NCI-H460 (cell line): Measurements from ENCODE around the gene ASCC1. TPM values are rescaled to one million over a fixed set of nuclear protein-coding genes. Genes with fewer than 3 reads are reported as not detected.

Source experiments
- DNase-seq: peaks from one replicate; pipeline ENCODE4 v3.0.0-alpha.2; 2016; ENCODE audit warnings: low read depth; ENCODE audit errors: extremely low read depth
- total RNA-seq: library from RNA; depleted of rRNA; stranded (reverse); fragments of >200 nt; shearing (Covaris generic); gene quantifications from 2 replicates; pipeline ENCODE4 v1.2.3, GENCODE V29; 2014

ASCC1 gene
- total RNA-seq, 1 experiment from 2014 or later = 59.7 TPM

DNA sequence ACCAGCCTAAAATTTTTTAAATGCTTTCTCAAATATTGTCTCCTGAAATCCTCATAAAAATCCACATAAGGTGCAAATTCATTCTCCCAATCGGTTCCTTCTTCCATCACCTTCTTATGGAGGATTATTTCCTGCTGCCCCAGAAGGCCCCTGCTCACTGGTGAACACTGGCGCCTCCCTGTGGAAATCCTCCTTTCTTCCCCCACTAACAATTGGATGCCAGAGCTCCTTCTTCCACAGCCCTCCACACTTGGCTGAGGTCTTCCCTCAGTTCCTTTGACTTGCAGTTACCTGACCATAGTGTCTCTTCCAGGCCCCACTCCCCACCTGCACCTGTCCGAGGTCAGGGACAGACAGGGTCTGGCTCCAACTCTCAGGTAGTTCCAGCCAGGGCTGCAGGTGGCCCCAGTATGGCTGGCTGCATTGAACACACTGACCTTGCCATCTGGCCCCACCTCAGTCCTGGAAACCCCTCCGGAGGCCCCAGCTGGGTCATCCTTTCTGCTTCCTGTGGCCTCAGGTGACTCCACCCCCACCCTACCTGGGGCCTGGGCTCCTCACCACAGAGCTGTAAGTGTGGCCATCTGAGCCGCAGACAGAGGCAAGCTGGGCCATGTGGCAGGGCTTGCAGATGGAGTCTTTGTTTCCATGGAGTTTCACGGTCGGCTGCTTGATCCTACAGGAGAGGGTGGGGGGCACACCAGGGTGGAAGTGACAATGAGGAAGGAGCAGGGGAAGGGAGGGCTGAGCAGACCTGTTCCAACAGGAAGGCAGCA, 146.1 kb downstream of the ASCC1 start:
- DNase-seq = no peak

DNA sequence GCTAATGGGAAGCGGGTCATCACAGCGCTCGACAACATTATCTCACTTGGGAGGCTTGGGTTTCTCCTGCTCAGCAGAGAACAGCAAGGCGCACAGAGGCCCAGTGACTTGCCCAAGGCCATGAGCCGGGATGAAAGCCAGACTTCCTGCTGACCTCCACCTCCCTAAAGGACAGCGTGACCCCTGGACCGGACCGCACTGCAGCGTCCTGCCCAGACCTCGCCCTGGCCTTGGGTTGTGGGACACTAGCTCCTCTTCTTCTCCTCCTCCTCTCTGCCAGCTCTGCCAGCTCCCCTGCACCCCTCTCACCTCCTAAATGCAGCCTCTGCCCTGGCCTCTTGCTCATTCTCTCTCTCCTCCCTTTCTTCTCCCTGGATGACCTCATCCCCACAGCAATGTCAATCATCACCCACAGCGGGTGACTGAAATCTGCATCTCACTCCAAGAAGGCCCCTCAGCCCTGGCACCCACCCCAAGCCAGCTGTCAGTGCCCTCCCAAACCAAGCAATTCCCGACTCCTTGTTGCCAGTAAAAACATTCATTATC, 147.1 kb downstream of the ASCC1 start:
- no peak for DNase-seq

DNA sequence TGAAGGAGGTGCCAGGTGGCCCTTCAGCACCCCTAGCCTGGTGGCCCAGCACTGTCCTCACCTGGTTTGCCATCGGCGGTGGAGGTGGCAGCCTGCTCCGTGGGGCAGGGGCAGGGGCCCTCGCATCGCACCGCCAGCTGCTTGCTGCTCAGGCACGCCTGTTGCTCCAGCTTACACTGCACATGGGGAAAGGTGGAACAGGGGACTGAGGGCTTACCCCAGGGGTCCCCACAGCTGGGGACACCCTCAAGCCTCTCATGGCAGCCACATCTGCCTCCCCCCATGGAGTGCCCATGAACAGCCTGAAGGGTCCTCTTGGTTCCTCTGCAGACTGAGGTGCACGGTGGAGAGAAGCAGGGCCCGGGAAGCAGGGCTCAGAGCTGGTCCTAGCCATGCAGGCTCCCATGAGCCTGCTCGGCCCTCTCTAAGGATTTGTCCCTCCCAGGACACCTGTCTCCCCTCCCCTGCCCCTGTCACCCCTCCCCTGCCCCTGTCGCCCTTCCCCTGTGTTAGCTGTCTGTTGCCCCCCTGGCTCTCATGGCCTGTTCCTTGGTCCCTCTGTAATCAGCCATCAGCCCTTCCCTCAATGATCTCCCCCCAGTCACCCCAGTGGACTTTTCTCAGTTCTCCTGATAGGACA, 147.8 kb downstream of the ASCC1 start:
- DNase-seq = no peak

DNA sequence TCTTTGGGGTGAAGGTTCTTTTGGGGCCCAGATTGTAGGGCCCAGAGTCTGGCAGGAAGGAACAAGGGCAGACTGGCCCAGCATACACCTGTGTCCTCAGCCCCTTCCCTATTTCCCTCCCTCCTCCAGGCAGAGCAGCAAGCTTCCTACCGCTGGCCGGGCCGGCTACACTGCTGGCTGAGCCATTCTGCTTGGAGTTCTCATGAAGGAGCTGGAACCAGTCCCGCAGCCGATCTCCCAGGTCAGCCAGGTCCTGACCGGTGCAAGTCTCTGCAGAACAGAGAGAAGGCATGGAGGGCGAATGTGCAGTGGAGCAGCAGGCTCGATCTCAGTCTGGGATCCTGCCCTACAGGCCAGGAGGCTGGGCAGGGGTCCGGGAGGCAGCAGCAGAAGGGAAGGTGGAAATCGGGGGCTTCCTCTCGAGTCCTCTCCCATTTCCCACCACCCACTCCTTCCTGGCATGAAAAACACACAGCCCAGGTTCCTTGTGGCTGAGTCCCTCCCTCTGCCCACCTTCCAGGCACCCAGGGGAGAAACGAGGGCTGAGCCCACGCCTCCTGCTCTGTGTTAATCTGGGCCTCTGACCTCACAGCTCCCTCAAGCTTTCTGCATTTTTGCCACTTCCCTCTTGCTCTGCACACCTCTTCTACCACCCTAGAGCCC, 148.5 kb downstream of the ASCC1 start:
- no peak for DNase-seq

DNA sequence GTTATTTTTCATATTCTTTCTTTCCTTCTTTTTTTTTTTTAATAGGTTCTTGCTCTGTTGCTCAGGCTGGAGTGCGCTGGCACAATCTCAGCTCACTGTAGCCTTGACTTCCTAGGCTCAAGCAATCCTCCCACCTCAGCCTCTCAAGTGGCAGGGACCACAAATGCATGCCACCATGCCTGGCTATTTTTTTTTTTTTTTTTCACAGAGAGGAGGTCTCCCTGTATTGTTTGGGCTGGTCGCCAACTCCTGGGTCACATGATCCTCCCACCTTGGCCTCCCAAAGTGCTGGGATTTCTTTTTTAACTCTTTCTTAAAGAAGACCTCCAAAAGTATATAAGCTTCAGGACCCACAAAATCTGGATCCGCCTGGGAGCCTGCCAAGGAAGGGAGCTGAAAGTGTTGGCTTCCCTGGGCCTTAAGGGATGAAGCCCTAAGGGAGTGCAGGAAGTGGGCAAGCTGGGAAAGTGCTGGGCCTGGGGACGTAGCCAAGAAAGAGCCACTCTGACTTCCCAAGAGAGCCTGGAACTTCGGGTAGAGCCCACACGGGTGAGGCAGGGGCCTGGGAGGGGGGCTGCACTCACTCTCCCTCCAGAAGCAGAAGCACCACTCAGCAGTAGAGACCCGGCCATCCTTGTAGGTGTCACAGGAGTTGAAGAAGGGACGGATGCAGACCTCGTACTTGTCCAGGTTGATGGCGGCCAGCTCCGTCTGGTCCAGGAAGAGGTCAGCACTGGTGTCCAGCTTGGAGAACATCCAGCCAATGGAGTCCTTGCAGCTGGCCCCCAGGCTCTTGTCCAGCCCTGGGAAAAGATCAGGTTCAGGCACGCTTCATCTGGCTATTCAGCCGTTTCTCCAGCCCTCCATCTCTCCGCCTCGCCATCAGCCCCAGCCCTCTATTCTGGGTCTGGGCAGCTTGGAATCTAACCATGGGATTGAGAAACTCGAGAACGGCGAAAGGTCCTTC, 149.5 kb downstream of the ASCC1 start:
- no peak for DNase-seq

DNA sequence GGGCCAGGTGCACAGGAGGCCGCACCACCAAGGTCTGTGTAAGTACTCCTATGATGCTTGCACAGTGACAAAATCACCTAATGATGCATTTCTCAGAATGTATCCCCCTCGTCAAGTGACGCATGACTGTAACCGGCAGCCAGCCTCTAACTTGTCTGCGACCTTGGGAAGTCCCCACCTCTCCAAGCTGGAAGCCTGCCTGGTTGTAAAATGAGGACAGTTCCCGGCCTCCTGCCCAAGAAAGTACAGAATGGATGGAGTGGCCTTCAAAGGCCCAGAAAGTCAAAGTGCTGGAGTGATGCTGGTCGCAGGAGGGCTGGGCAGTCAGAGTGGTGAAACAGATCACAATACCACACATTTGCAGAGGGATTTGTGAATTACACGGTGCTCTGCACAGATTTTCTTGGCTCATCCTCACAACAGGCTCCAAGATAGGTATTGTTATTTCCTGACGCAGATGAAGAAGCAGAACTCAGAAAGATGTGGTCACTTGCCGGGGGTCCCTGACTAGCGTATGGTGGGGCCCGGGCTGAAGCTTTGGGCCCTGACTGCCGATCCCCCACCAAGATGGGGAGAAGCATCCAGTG, 150.5 kb downstream of the ASCC1 start:
- DNase-seq = no peak

DNA sequence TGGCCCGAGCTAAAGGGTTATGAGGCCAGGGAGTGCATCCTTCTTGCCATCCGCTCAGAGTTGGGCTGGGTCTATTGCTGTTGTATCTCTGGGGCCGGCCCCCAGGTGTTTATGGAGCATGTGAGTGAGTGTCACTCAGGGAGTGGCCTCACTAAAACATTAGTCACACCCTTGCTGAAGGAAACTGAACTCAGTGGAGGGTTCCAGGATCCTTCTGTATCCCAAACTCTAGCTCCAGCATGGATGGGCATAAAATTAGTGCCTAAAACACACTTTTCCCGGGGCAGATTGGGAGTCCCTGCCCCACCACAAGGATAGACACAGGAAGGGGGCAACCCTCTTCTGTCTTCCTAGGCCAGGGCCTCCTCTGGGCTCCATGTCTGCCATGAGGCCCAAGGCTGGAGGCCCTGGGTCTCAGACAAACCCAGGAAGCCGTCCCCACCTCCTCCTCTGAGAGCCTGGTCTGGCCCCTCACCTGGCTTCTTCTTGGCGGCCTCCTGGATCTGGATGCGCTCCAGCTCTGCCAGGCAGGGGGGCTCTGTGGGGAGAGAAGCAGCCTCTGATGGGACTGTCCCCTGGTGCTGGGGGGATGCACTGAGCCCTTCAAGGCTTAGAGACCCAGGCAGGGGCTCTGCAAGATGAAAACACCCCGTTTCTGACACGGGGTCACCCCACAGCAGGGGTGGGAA, 152.2 kb downstream of the ASCC1 start:
- no peak for DNase-seq

DNA sequence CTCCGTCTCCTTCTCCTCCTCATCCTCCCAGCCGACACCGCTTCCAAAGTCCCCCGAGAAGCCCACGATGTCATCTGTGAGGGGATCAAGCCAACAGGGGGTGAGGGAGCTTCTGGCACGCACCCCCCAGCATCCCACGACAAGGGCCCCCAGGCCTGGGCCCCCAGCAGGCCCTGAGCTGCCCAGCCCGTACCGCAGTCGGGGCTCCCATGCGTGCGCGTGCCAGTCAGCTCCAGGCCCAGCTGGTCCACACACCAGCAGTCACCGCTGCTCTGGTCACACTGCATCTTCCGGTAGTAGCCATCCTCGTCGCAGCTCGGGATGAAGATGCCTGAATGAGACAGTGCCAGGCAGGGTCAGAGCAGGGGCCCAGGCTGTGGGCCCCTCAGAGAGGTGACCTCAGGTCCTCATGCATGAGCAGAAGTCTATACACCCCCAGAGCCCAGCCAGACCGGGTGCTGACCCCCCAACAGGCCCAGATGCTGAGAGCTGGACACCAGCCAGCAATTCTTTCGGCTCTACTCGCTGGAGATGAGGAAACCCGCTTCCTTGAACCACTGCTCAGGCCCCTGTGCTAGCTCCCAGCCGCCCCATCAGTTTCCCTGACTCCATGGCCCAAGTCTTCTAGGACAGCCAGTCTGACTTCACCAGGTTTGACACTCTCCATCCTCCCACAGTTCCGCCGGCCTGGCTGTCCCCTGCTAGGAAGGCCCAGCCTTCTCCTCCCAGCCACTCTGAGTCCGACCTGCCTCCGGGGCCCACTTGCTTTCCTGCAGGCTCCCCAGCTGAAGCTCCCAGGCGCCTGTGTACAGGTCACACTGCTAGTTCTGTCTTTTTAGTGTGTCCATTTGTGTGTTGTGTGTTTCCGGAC, 153.0 kb downstream of the ASCC1 start:
- DNase-seq = no peak

DNA sequence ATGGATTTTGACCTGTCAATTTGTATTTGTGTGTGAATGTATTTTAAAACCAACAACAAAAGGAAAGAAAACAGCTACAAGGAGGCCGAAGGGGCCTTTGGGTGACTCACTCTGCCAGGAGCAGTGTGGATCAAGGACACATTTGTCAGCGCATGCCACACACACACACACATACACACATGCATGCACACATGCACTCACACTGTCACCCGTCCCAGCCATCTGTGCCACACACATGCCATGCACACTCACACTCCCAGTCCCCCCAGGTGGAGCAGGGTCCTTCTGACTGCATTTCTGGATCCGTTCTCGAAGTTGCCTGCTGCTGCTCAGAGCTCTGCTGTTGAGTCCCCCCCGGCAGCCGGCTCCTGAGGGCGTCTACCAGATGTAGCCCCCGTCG, 153.7 kb downstream of the ASCC1 start:
- no peak for DNase-seq

DNA sequence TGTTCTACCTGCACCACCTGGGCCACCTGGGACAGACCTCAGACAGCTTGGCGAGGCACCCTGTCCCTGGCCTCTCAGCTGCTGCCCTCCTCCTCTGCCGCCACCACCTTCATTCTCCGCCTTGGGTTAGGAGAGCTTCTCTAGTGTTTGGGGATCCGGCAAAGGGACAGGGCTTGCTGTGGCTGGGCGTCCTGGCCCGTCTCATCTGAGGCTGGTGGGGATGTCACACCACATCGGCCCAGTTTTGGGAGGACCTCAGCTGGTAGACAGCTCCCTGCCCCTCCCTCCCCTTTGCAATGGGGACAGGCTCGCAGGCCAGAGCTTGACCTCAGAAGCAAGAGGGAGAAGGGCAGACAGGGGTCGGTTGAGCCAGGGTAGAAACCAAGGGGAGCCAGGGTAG, 154.1 kb downstream of the ASCC1 start:
- no peak for DNase-seq

DNA sequence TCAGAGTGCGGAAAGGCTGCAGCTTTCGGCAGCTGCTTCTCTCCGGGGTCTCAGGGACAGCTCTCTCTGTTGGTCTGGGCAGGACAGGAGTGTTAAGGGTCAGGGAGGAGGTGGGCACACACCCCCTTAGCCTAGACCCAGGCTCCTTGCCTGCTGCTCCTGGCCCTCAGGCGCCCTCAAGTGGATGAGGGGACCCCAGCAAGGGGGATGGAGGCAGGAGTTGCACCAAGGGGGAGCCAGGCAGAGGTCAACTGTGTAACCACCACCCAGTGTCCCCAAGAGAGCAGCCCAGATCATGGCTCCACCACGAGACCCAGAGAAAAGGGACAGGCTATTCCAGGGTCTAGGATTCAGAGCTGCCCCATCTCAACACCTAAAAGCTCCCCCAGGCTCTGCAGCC, 154.6 kb downstream of the ASCC1 start:
- DNase-seq = no peak

DNA sequence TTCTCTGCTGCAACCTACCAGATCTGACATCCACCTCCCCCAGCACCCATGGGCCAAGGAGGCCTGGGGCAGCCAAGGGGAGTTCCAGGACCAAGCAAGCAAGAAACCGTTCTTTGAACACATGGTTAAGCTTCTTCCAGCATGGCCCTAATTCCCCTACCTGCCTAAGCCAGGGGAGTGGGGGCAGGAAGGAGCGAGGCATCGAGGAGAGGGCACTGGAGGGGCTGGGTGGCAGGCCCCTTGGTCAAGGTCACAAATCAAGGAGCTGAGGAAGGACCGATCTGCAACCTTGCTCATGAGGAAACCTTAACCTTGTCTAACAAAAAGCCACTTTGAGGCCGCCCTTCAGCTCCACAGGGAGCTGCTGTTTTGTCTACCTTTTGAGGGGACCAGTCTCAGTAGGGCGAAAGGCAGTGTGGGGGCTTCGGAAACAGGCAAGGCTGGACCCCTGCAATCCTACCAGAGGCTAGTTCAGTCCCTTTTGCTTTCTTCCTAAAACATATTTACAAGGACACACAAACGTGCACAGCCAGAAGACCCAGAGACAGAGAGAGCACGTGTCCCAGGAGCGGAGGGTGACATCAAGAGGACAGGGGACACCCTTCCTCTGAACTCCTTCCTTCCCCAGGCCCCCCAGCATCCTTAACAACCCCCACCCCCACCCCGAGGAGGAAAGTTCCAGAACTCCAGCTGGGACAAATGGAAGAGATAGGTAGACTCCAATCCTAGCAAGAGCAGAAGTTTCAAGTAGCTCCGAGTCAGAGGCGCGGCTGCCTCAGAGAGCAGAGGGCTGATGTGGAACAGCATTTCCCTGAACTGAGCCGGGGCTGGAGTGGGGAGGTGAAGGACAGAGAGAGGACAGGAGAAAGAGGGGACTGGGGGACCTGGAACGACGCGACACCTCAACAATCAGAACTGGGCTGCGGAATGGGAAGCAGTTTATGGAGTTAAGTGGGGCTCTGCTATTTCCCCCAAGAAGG, 155.9 kb downstream of the ASCC1 start:
- DNase-seq = no peak

DNA sequence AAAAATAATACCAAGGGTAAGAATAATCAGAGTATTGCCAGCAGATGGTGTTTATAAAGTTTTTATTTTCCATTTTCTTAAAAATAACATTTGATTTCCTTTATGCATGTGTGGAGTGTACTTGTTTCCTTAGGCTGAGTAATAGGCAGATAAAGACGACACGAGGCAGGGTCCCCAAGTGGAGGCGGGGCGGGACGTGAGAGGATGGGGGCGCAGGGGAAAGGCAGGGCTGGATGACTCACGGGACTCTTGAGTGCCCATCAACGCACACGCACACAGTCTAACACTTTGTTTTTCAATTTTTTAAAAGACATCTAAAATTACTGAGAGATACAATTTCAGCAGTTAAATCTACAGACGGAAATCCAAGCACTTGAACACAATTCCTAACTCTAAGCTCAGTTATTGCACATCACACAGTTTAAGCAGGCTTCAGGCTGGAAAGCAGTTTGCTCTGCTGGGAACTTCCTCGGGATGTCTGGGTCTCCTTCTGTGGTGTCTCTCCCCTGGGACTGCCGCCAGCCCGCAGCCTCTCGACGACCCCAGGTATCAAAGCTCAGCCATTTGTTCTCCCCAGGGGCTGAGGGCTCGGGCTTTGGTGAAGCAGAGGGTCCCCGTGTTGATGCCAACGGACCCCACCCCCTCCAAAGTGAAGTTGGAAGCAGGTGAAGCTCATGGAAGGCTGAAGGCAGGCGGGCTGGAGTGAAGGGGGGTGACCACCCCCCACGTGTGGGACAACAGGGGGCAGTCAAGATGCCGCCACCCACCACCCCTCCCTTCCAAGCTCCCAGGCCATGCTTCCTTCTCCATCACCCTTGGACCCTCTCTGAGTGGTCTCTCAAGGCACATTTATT, 156.9 kb downstream of the ASCC1 start:
- no peak for DNase-seq

DNA sequence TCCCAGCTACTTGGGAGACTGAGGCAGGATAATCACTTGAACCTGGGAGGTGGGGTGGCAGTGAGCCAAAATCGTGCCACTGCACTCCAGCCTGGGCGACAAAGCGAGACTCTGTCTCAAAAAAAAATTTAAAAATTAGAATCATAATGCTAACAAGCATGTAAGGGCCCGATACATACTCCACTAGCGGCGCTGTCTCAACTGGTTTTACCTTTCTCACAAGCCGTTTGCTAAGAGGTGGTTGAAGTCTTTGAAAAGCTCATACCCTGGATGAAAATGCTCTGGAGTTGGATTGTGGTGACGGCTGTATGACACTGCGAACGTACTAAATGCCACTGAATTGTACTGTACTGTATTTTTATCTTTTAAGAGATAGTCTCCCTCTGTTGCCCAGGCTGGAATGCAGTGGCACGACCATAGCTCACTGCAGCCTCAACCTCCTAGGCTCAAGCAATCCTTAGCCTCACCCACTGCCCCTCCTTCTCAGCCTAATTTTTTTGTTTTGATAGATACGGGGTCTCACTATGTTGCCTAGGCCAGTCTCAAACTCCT, 157.7 kb downstream of the ASCC1 start:
- DNase-seq = no peak

DNA sequence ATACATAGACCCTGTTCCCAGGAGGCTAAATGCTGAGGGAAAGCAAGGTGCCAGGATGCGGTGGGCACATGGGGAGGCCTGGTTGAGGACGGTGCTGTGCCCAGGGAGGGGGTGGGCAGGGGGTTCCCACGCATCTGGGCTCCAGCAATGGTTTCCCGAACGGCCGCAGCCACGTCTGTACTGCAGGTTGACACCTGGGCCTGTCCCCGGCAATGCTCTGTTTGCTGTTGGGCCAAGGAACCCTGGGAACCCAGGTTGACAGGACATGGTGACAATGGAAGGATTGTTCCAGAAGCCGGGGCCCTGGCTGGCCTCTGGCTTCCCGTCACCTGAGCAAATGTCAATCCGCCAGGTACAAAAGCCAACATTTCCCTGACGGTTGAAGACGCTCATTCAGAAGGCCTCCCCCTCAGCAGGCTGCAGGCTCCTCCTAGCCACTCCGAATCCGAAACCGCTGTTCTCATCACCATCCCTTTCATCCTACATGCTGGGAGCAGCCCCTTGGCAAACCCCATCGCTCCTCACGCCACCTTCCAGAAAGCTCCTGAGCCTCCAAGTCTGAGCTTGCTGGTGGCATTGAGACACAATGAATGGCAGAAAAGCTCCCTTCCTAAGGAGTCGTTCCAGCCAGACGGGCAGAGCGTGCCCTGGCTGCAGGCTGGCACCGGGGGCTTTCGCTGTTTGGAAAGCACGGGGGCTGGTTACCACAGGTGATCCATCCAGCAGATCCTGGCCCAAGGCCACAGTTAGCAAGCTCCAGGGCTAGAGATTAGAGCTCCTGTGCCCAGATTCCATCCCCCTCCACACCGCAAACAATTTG, 158.9 kb downstream of the ASCC1 start:
- DNase-seq = no peak
